Spleen (tissue), 7 donors: ENCODE results near the gene IFI30.

Source experiments
- CTCF ChIP-seq, 11 experiments: fragments of 200-600 bp in 7 of 11; fragments of 450-650 bp in 4 of 11; sonication (generic) in 4 of 11; IDR thresholded peaks in 8 of 11; conservative IDR thresholded peaks in 3 of 11; 1 replicate in 7 of 11; 2 replicates in 4 of 11; pipeline versions ENCODE4 v1.4.0 to v1.8.0; 2016 to 2021; ENCODE audit warnings: antibody characterized with exemption in 11 of 11, inconsistent platforms in 4 of 11, mild to moderate bottlenecking in 1 of 11
- POLR2A ChIP-seq, 3 donors: fragments of 450-650 bp; IDR thresholded peaks; one replicate each; pipeline ENCODE4 v1.5.1; 2017; ENCODE audit warnings: antibody characterized with exemption in 3 of 3, mild to moderate bottlenecking in 1 of 3
- POLR2AphosphoS5 ChIP-seq, 3 donors: sonication (generic); formaldehyde crosslinking; IDR thresholded peaks; one replicate each; pipeline ENCODE4 v1.5.1; 2017; ENCODE audit warnings: antibody characterized with exemption in 3 of 3
- donor health status: DM: no; HTN: no; CAD: no; lungs with moderate emphysema.
- donor health status: DM: no; HTN: no; CAD: no.
- donor health status: DM: no; HTN: no; CAD: no.

DNA sequence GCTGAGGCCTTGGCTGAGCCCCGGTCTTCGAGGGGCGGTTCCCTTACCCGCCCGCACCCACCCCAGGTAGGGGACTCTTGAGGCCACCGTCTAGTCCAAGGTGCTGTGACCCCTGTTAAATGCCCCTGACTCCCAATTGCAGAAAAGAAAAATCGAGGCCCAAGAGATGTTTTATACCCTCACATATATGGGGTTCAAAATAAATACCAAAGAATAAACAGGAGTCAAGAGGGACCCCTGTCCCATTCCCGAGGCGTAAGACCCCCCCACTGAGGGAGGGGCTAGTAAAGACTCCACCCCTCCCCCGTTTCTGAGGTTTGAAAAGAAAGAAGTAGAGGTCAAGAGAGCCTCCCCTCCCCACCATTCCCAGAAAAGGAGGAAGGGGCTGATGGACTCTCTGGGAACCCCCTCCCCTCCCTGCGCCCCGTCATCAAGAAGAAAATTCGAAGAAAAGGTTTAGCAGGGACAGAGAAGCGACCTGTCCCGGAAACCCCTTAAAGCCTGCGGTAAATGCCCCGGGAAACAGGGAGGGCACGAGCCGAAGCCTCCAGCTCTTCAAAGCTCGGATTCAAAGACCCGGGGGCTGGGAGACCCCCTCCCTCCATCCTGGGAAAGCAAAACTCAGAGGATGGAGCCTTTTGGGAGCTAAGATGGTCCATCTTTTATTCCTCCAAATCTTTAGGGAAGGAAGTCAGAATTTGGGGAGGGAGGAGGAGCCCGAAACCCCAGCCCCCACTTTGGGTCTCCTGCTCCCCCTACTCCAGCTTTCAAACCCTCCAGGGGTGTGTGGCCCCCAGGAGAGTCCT, 31.0 kb downstream of the IFI30 start:
- TF ChIP-seq POLR2A (IDR thresholded peaks at IDR 0.05) (peak in 1 of 3 donors; percentile 18), POLR2AphosphoS5 (IDR thresholded peaks at IDR 0.05) (no peak), CTCF (IDR thresholded peaks at IDR 0.05 in 8 of 11, conservative IDR thresholded peaks at IDR 0.05 in 3 of 11) (peak in 1 of 11 experiments; percentile 18)
